GM23338 (cell line): ENCODE results near the gene NUDT2. TPM values are rescaled to one million over a fixed set of nuclear protein-coding genes. Genes with fewer than 3 reads are reported as not detected.

Source experiments
- EZH2 ChIP-seq: fragments of 200-600 bp; sonication (generic); IDR thresholded peaks from one replicate; pipeline ENCODE4 v1.8.0; 2017; ENCODE audit warnings: antibody characterized with exemption, mild to moderate bottlenecking, low read depth; ENCODE audit not compliant: unreplicated experiment
- POLR2AphosphoS5 ChIP-seq: IDR thresholded peaks from 2 replicates; pipeline ENCODE4 v1.6.1; 2016; ENCODE audit warnings: antibody characterized with exemption, low read depth
- ZNF114 ChIP-seq: fragments of 250-450 bp; sonication (Bioruptor Pico); IDR thresholded peaks from 2 replicates; pipeline ENCODE4 v1.5.0; 2020; ENCODE audit warnings: mild to moderate bottlenecking, moderate library complexity
- polyA plus RNA-seq: library from polyadenylated mRNA; unstranded; fragments of >200 nt; fragmentation: Nextera tagmentation; extraction: Ambion mirVana; gene quantifications from 2 replicates; pipeline ENCODE4 v1.2.1, GENCODE V29; 2016
- total RNA-seq: library from RNA; depleted of rRNA; stranded (reverse); fragments of >200 nt; shearing (Covaris generic); gene quantifications from 2 replicates; pipeline ENCODE4 v1.2.3, GENCODE V29; 2014
- TF ChIP-seq, protein P1 (sequence below): fragments of 250-450 bp; sonication (Bioruptor Pico); IDR thresholded peaks from 2 replicates; pipeline ENCODE4 v1.5.0; 2020; ENCODE audit warnings: mild to moderate bottlenecking, moderate library complexity
- TF ChIP-seq, protein P2 (sequence below): IDR thresholded peaks from 2 replicates; pipeline ENCODE4 v1.6.1; 2016; ENCODE audit warnings: antibody characterized with exemption
- TF ChIP-seq, protein P3 (sequence below), 2 experiments: fragments of 200-600 bp in 1 of 2; sonication (generic) in 1 of 2; conservative IDR thresholded peaks; 2 replicates each; pipeline versions ENCODE4 v1.5.1 to v1.6.1; 2016 to 2017; ENCODE audit warnings: antibody characterized with exemption in 2 of 2, low read depth in 2 of 2, mild to moderate bottlenecking in 2 of 2, moderate library complexity in 1 of 2

Gene NUDT2
- total and polyA plus RNA-seq, 2 experiments from 2014 or later = 9.5 to 16.4 TPM

DNA sequence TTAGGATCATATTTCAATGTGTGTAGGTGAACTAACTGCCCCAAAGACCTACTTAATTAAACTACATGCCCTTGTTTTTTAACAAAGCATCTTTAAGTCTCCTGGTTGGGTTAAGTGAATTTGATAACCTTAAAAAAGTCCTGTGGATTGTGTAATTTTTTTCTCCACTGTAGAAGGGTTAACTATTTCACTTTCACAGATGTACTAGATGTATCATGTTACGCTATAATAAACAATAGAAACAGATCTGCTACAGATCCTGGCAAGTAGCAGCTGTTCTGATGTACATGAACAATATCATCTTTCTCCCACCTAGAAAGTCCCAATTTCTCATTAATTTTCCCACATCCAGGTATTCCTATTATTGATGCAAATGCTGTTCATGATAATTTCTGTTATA lies 19.2 kb upstream of the NUDT2 start (continued):
- TF ChIP-seq, protein P1, sequence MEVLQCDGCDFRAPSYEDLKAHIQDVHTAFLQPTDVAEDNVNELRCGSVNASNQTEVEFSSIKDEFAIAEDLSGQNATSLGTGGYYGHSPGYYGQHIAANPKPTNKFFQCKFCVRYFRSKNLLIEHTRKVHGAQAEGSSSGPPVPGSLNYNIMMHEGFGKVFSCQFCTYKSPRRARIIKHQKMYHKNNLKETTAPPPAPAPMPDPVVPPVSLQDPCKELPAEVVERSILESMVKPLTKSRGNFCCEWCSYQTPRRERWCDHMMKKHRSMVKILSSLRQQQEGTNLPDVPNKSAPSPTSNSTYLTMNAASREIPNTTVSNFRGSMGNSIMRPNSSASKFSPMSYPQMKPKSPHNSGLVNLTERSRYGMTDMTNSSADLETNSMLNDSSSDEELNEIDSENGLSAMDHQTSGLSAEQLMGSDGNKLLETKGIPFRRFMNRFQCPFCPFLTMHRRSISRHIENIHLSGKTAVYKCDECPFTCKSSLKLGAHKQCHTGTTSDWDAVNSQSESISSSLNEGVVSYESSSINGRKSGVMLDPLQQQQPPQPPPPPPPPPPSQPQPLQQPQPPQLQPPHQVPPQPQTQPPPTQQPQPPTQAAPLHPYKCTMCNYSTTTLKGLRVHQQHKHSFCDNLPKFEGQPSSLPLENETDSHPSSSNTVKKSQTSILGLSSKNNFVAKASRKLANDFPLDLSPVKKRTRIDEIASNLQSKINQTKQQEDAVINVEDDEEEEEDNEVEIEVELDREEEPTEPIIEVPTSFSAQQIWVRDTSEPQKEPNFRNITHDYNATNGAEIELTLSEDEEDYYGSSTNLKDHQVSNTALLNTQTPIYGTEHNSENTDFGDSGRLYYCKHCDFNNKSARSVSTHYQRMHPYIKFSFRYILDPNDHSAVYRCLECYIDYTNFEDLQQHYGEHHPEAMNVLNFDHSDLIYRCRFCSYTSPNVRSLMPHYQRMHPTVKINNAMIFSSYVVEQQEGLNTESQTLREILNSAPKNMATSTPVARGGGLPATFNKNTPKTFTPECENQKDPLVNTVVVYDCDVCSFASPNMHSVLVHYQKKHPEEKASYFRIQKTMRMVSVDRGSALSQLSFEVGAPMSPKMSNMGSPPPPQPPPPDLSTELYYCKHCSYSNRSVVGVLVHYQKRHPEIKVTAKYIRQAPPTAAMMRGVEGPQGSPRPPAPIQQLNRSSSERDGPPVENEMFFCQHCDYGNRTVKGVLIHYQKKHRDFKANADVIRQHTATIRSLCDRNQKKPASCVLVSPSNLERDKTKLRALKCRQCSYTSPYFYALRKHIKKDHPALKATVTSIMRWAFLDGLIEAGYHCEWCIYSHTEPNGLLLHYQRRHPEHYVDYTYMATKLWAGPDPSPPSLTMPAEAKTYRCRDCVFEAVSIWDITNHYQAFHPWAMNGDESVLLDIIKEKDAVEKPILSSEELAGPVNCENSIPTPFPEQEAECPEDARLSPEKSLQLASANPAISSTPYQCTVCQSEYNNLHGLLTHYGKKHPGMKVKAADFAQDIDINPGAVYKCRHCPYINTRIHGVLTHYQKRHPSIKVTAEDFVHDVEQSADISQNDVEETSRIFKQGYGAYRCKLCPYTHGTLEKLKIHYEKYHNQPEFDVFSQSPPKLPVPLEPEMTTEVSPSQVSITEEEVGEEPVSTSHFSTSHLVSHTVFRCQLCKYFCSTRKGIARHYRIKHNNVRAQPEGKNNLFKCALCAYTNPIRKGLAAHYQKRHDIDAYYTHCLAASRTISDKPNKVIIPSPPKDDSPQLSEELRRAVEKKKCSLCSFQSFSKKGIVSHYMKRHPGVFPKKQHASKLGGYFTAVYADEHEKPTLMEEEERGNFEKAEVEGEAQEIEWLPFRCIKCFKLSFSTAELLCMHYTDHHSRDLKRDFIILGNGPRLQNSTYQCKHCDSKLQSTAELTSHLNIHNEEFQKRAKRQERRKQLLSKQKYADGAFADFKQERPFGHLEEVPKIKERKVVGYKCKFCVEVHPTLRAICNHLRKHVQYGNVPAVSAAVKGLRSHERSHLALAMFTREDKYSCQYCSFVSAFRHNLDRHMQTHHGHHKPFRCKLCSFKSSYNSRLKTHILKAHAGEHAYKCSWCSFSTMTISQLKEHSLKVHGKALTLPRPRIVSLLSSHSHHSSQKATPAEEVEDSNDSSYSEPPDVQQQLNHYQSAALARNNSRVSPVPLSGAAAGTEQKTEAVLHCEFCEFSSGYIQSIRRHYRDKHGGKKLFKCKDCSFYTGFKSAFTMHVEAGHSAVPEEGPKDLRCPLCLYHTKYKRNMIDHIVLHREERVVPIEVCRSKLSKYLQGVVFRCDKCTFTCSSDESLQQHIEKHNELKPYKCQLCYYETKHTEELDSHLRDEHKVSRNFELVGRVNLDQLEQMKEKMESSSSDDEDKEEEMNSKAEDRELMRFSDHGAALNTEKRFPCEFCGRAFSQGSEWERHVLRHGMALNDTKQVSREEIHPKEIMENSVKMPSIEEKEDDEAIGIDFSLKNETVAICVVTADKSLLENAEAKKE (CRISPR knock-in tag) = no peak
- TF ChIP-seq EZH2 (no peak), ZNF114 (CRISPR knock-in tag) (no peak), POLR2AphosphoS5 (no peak)
- TF ChIP-seq, protein P2, sequence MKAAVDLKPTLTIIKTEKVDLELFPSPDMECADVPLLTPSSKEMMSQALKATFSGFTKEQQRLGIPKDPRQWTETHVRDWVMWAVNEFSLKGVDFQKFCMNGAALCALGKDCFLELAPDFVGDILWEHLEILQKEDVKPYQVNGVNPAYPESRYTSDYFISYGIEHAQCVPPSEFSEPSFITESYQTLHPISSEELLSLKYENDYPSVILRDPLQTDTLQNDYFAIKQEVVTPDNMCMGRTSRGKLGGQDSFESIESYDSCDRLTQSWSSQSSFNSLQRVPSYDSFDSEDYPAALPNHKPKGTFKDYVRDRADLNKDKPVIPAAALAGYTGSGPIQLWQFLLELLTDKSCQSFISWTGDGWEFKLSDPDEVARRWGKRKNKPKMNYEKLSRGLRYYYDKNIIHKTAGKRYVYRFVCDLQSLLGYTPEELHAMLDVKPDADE = no peak
- TF ChIP-seq, protein P3, sequence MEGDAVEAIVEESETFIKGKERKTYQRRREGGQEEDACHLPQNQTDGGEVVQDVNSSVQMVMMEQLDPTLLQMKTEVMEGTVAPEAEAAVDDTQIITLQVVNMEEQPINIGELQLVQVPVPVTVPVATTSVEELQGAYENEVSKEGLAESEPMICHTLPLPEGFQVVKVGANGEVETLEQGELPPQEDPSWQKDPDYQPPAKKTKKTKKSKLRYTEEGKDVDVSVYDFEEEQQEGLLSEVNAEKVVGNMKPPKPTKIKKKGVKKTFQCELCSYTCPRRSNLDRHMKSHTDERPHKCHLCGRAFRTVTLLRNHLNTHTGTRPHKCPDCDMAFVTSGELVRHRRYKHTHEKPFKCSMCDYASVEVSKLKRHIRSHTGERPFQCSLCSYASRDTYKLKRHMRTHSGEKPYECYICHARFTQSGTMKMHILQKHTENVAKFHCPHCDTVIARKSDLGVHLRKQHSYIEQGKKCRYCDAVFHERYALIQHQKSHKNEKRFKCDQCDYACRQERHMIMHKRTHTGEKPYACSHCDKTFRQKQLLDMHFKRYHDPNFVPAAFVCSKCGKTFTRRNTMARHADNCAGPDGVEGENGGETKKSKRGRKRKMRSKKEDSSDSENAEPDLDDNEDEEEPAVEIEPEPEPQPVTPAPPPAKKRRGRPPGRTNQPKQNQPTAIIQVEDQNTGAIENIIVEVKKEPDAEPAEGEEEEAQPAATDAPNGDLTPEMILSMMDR (conservative IDR thresholded peaks at IDR 0.05; ENCODE audit: low read depth in 2 of 2) = no peak
